ENCODE data around the gene ZNF280B. TPM values are rescaled to one million over a fixed set of nuclear protein-coding genes. Genes with fewer than 3 reads are reported as not detected.

Gene ZNF280B
- total and polyA plus RNA-seq, 2 of the 13 experiments (the other 11 are each of a cell fraction or from before 2014, with no cell fraction given), result 3.7 to 3.9 TPM

DNA sequence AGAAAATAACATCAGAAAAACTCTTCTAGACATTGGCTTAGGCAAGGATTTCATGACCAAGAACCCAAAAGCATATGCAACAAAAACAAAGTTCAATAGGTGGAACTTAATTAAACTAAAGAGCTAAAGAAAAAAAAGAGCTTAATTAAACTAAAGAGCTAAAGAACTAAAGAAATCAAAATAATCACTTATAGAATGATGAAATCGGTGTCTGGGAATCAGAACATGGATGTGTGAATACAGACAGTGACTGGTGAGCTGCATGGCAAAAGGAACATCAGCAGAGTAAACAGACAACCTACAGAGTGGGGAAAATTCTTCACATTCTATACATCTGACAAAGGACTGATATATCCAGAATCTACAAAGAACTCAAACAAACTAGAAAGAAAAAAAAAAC is 41.4 kb downstream of the ZNF280B start:
- ATAC-seq, result no peak
- Histone ChIP-seq H3K9me3 (ENCODE audit: low read length) (peaks cover 4% of the 10 kb centered on the region; the same call in 1 of the 2 replicates), H3K4me2 (ENCODE audit: low read depth, low read length) (no peak overlapping the region), H3K36me3 (replicated peaks in 1 of 2; ENCODE audit: control insufficient read depth in 1 of 2, insufficient read depth in 2 of 2, low read length in 2 of 2) (no peaks in the 10 kb centered on the region), H3K27ac (ENCODE audit: extremely low read length, insufficient read depth, low read length) (no peak overlapping the region), H3K4me1 (ENCODE audit: insufficient read depth, low read length) (no peaks in the 10 kb centered on the region), H3K4me3 (replicated peaks in 1 of 3; ENCODE audit: insufficient read depth in 1 of 3, low read depth in 2 of 3, low read length in 3 of 3) (no peak overlapping the region), H3K27me3 (ENCODE audit: control insufficient read depth in 1 of 2, insufficient read depth in 2 of 2, low read length in 2 of 2) (peaks cover 0 to 6% of the 10 kb centered on the region in 2 experiments; a peak in 1 of 5 replicates), H2AFZ (ENCODE audit: low read length) (no peak overlapping the region), H4K20me1 (ENCODE audit: insufficient read depth, low read length) (no peaks in the 10 kb centered on the region), H3K79me2 (ENCODE audit: insufficient read depth, low read length) (no peaks in the 10 kb centered on the region), H3K9ac (ENCODE audit: insufficient read depth, low read depth, low read length) (no peak overlapping the region)
- POLR2A ChIA-PET, result no interaction called here
- BruUV-seq (replicated peaks), result no TSS peak
- DNase-seq (ENCODE audit: low spot score), result no peak
- in situ Hi-C loops (cut with HindIII; ENCODE audit: extremely low pct_ligation_motif_present, low pct_unique_long_range_greater_than_20kb), result no loop called here
- CTCF ChIA-PET (ENCODE audit: low intra/inter-chr PET ratio, low total read pairs), result no interaction called here
- no peak for FAIRE-seq
- intact Hi-C loops (cut with micrococcal nuclease; ENCODE audit: unreplicated experiment), result loop anchor here (10.0 kb wide), 1 partner anchor 118 kb away; no protein-coding TSS in a partner anchor
- 3% methylated on average over 1 of the region's 1 CpG for WGBS (ENCODE audit: low lambda C conversion rate)
- TF ChIP-seq, protein P1, sequence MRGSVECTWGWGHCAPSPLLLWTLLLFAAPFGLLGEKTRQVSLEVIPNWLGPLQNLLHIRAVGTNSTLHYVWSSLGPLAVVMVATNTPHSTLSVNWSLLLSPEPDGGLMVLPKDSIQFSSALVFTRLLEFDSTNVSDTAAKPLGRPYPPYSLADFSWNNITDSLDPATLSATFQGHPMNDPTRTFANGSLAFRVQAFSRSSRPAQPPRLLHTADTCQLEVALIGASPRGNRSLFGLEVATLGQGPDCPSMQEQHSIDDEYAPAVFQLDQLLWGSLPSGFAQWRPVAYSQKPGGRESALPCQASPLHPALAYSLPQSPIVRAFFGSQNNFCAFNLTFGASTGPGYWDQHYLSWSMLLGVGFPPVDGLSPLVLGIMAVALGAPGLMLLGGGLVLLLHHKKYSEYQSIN (CRISPR knock-in tag; IDR thresholded peaks at IDR 0.05; ENCODE audit: borderline replicate concordance), result no peak
- TF ChIP-seq NR2C2 (CRISPR knock-in tag; IDR thresholded peaks at IDR 0.05; ENCODE audit: borderline replicate concordance), result no peak
- no peak for TF ChIP-seq ZNF557 (CRISPR knock-in tag; IDR thresholded peaks at IDR 0.05)
- TF ChIP-seq TEAD3 (CRISPR knock-in tag; optimal IDR thresholded peaks at IDR 0.05; ENCODE audit: borderline replicate concordance), result no peak
- TF ChIP-seq SP140L (CRISPR knock-in tag; IDR thresholded peaks at IDR 0.05; ENCODE audit: borderline replicate concordance), result no peak

DNA sequence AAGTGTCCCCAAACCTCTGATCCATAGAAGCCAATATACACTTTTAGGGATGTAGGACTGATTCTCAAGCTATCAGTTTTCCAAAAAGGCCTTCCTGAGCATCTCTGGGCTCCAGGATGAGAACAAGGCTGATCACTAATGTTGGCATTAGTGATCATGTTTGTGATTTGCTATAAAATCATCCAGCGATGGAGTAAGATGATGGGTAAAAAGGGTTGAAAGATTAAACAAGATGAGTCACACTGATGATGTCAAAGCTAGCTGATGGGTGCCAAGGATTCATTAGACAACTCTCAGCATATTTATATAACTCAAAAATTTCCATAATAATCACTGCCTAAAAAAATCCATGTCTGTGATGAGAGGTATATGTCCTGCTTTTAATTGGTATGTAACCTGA is 42.8 kb downstream of the ZNF280B start:
- Histone ChIP-seq H3K9ac (ENCODE audit: insufficient read depth, low read depth, low read length) (no peak overlapping the region), H3K79me2 (ENCODE audit: insufficient read depth, low read length) (no peaks in the 10 kb centered on the region), H4K20me1 (ENCODE audit: insufficient read depth, low read length) (no peaks in the 10 kb centered on the region), H3K27ac (ENCODE audit: extremely low read length, insufficient read depth, low read length) (no peak overlapping the region), H3K9me3 (ENCODE audit: low read length) (peaks cover 4% of the 10 kb centered on the region; the same call in 1 of the 2 replicates), H3K4me3 (replicated peaks in 1 of 3; ENCODE audit: insufficient read depth in 1 of 3, low read depth in 2 of 3, low read length in 3 of 3) (no peak overlapping the region), H3K27me3 (ENCODE audit: control insufficient read depth in 1 of 2, insufficient read depth in 2 of 2, low read length in 2 of 2) (peaks cover 0 to 6% of the 10 kb centered on the region in 2 experiments; a peak in 1 of 5 replicates), H3K36me3 (replicated peaks in 1 of 2; ENCODE audit: control insufficient read depth in 1 of 2, insufficient read depth in 2 of 2, low read length in 2 of 2) (no peaks in the 10 kb centered on the region), H3K4me1 (ENCODE audit: insufficient read depth, low read length) (no peaks in the 10 kb centered on the region), H2AFZ (ENCODE audit: low read length) (no peak overlapping the region), H3K4me2 (ENCODE audit: low read depth, low read length) (no peak overlapping the region)
- in situ Hi-C loops (cut with HindIII; ENCODE audit: extremely low pct_ligation_motif_present, low pct_unique_long_range_greater_than_20kb) (no loop called here), intact Hi-C loops (cut with micrococcal nuclease; ENCODE audit: unreplicated experiment) (loop anchor here (10.0 kb wide), 1 partner anchor 119 kb away; no protein-coding TSS in a partner anchor)
- no peak for ATAC-seq
- DNase-seq (ENCODE audit: low spot score), result no peak
- 7% methylated on average over 1 of the region's 1 CpG for WGBS (ENCODE audit: low lambda C conversion rate)
- no TSS peak for BruUV-seq (replicated peaks)
- ChIA-PET POLR2A (no interaction called here), CTCF (ENCODE audit: low intra/inter-chr PET ratio, low total read pairs) (no interaction called here)
- FAIRE-seq, result no peak
- TF ChIP-seq BORCS8-MEF2B (CRISPR knock-in tag; IDR thresholded peaks at IDR 0.05), result no peak
- TF ChIP-seq KDM5A (IDR thresholded peaks at IDR 0.05; ENCODE audit: borderline replicate concordance, low read length), result no peak
- no peak for TF ChIP-seq ZNF12 (CRISPR knock-in tag; IDR thresholded peaks at IDR 0.05)
- TF ChIP-seq JARID2 (CRISPR knock-in tag; IDR thresholded peaks at IDR 0.05; ENCODE audit: insufficient replicate concordance), result no peak
- TF ChIP-seq EEA1 (CRISPR knock-in tag; IDR thresholded peaks at IDR 0.05; ENCODE audit: borderline replicate concordance), result no peak
- no peak for TF ChIP-seq SOX6 (IDR thresholded peaks at IDR 0.05)
- no peak for TF ChIP-seq SOX6 (CRISPR knock-in tag; IDR thresholded peaks at IDR 0.05)
- no peak for TF ChIP-seq BRCA1 (CRISPR knock-in tag; IDR thresholded peaks at IDR 0.05)
- TF ChIP-seq ZNF335 (CRISPR knock-in tag; IDR thresholded peaks at IDR 0.05), result no peak
- TF ChIP-seq, protein P2, sequence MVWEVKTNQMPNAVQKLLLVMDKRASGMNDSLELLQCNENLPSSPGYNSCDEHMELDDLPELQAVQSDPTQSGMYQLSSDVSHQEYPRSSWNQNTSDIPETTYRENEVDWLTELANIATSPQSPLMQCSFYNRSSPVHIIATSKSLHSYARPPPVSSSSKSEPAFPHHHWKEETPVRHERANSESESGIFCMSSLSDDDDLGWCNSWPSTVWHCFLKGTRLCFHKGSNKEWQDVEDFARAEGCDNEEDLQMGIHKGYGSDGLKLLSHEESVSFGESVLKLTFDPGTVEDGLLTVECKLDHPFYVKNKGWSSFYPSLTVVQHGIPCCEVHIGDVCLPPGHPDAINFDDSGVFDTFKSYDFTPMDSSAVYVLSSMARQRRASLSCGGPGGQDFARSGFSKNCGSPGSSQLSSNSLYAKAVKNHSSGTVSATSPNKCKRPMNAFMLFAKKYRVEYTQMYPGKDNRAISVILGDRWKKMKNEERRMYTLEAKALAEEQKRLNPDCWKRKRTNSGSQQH (CRISPR knock-in tag; IDR thresholded peaks at IDR 0.05; ENCODE audit: low read depth), result no peak
- TF ChIP-seq, protein P3, sequence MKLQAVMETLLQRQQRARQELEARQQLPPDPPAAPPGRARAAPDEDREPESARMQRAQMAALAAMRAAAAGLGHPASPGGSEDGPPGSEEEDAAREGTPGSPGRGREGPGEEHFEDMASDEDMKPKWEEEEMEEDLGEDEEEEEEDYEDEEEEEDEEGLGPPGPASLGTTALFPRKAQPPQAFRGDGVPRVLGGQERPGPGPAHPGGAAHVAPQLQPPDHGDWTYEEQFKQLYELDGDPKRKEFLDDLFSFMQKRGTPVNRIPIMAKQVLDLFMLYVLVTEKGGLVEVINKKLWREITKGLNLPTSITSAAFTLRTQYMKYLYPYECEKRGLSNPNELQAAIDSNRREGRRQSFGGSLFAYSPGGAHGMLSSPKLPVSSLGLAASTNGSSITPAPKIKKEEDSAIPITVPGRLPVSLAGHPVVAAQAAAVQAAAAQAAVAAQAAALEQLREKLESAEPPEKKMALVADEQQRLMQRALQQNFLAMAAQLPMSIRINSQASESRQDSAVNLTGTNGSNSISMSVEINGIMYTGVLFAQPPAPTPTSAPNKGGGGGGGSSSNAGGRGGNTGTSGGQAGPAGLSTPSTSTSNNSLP (IDR thresholded peaks at IDR 0.05; ENCODE audit: low read depth, low read length), result no peak

All from HepG2 (cell line).